NCI-H2107 treated with DMSO at 0.1 percent for 48 hours (cell line): ENCODE measurements around the gene ZNF98.

Experiments
- DNase-seq: peaks from one replicate; lab custom pipeline; 2025; ENCODE audit not compliant: unreplicated experiment; lab: John Stamatoyannopoulos, UW

ZNF98 gene

GRCh38 chr19:22422211-22422610, at the start of gene ZNF98:
ZNF98 (minus strand) TSS chr19:22422346; CDS start chr19:22422224, 122 bp downstream.
- no peak for DNase-seq

GRCh38 chr19:22446605-22447004, 24.5 kb upstream of the ZNF98 start:
- DNase-seq = no peak

GRCh38 chr19:22438011-22438410, 15.9 kb upstream of the ZNF98 start:
- no peak for DNase-seq

- DNase-seq = no peak
Observed at GRCh38 chr19:22427960-22428913, 6.1 kb upstream of the ZNF98 start.

- no peak for DNase-seq
Observed at GRCh38 chr19:22427547-22427946, 5.4 kb upstream of the ZNF98 start.

- no peak for DNase-seq
Observed at GRCh38 chr19:22426901-22427300, 4.8 kb upstream of the ZNF98 start.

GRCh38 chr19:22421797-22422196, 349 bp downstream of the ZNF98 start:
- DNase-seq = no peak

- no peak for DNase-seq
Observed at GRCh38 chr19:22354665-22355064, 67.5 kb downstream of the ZNF98 start.
